ENCODE measurements around the gene ERGIC1. TPM values are rescaled to one million over a fixed set of nuclear protein-coding genes. Genes with fewer than 3 reads are reported as not detected.

The ERGIC1 gene
- total and polyA plus RNA-seq, 2 of the 13 experiments (the other 11 are each of a cell fraction or from before 2014, with no cell fraction given) = 78.5 to 184 TPM

GRCh38 chr5:172858990-172859811 lies 25.1 kb downstream of the ERGIC1 start (continued):
- TF ChIP-seq BRD4 (CRISPR knock-in tag; IDR thresholded peaks at IDR 0.05) (peak; percentile 20; the same call in 1 of the 2 replicates), ZNF354B (CRISPR knock-in tag; IDR thresholded peaks at IDR 0.05) (0 out of 2 replicates have a peak, but pooled peaks have one; percentile 11), BHLHE40 (IDR thresholded peaks at IDR 0.05; ENCODE audit: low read length) (peak; percentile 62; the same call in 1 of the 2 replicates), NKX3-1 (CRISPR knock-in tag; IDR thresholded peaks at IDR 0.05) (peak; percentile 78), MAFG (CRISPR knock-in tag; IDR thresholded peaks at IDR 0.05) (no peak), TARDBP (CRISPR knock-in tag; IDR thresholded peaks at IDR 0.05) (peak; percentile 80; the same call in 1 of the 2 replicates), THAP8 (CRISPR knock-in tag; IDR thresholded peaks at IDR 0.05; ENCODE audit: borderline replicate concordance) (no peak), RORA (CRISPR knock-in tag; IDR thresholded peaks at IDR 0.05) (no peak), MEIS2 (CRISPR knock-in tag; IDR thresholded peaks at IDR 0.05) (peak; percentile 92), ELF3 (CRISPR knock-in tag; IDR thresholded peaks at IDR 0.05) (no peak; the same call in 1 of the 2 replicates), MXD4 (CRISPR knock-in tag; IDR thresholded peaks at IDR 0.05) (no peak), ZFP37 (CRISPR knock-in tag; IDR thresholded peaks at IDR 0.05; ENCODE audit: borderline replicate concordance) (peak; percentile 47; the same call in 1 of the 2 replicates), CREM (IDR thresholded peaks at IDR 0.05) (peak; percentile 73), CREM (CRISPR knock-in tag; IDR thresholded peaks at IDR 0.05) (no peak), ZFP41 (CRISPR knock-in tag; IDR thresholded peaks at IDR 0.05; ENCODE audit: borderline replicate concordance) (no peak), NFE2 (CRISPR knock-in tag; IDR thresholded peaks at IDR 0.05) (no peak), NR2C2 (CRISPR knock-in tag; IDR thresholded peaks at IDR 0.05; ENCODE audit: borderline replicate concordance) (peak; percentile 69), ZNF768 (CRISPR knock-in tag; IDR thresholded peaks at IDR 0.05) (peak; percentile 89), THAP7 (CRISPR knock-in tag; IDR thresholded peaks at IDR 0.05) (no peak), SOX6 (IDR thresholded peaks at IDR 0.05) (no peak), SOX6 (CRISPR knock-in tag; IDR thresholded peaks at IDR 0.05) (peak; percentile 81), ZNF687 (CRISPR knock-in tag; IDR thresholded peaks at IDR 0.05) (peak; percentile 86), ZNF264 (CRISPR knock-in tag; IDR thresholded peaks at IDR 0.05) (peak; percentile 47; the same call in 1 of the 2 replicates), ZFY (CRISPR knock-in tag; IDR thresholded peaks at IDR 0.05) (peak; percentile 79), FOXA1 (IDR thresholded peaks at IDR 0.05) (no peak), FOXA1 (CRISPR knock-in tag; IDR thresholded peaks at IDR 0.05) (no peak; the same call in 1 of the 2 replicates)
